RCC 7860 (cell line): ENCODE data around the gene NAGLU.

Experiments used
- DNase-seq: peaks from one replicate; pipeline ENCODE4 v3.0.0-alpha.2; 2015; ENCODE audit warnings: low spot score
- FAIRE-seq: peaks from 2 replicates; lab custom pipeline; 2012; peaks lifted over from hg19 to GRCh38; lab: Jason Lieb, UNC

NAGLU gene

DNA sequence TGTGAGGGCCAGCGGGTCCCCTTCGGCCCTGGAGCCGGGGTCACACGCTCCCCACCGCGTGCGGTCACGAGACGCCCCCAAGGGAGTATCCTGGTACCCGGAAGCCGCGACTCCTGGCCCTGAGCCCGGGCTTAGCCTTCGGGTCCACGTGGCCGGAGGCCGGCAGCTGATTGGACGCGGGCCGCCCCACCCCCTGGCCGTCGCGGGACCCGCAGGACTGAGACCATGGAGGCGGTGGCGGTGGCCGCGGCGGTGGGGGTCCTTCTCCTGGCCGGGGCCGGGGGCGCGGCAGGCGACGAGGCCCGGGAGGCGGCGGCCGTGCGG, at the start of gene NAGLU:
NAGLU (plus strand) TSS at position 194 of the 324 bp plus-strand sequence; CDS start at position 226, 32 bp downstream.
- FAIRE-seq (no peak), DNase-seq (peak; percentile 71)

DNA sequence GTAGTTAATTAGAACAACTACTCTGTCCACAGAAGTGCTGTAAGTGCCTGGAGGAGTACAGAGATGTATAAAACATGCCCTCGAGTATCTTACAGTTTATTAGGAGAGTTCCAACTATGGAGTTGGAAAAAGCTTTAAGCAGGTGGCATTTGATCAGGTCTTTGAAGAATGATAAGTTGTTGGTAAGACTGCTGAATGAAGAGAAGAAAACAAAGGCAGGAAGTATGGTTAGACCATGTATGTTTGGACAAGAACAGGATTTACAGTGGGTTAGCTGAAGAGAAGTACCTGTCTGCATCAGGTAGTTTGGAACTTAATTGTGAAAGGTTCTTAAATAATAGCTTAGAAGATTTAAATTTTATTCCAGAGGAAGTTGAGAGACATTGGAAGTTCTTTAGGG, 48.0 kb upstream of the NAGLU start:
- DNase-seq: no peak
- FAIRE-seq: no peak

- FAIRE-seq (no peak), DNase-seq (no peak)
These were observed 42.7 kb upstream of the NAGLU start for GRCh38 chr17:42493319-42493718.

DNA sequence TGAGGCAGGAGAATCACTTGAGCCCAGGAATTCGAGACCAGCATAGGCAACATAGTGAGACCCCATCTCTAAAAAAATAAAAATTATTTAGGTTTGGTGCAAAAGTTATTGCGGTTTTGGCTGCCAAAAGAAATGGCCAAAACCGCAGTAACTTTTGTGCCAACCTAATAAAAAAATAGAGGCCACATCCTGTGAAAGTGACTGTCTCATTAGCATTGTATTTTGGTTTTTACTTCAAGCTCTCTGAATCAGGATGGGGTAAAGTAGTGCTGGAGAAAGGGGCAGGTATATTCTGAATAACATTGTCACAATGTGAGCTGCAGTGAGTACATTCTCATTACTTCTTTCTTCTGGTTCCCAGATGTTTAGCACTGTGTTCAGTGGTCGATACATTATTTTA, 41.4 kb upstream of the NAGLU start:
- no peak for DNase-seq
- FAIRE-seq: no peak

GRCh38 chr17:42498828-42499227, 37.2 kb upstream of the NAGLU start:
- no peak for FAIRE-seq
- DNase-seq: no peak

GRCh38 chr17:42502091-42502490, 34.0 kb upstream of the NAGLU start:
- FAIRE-seq (no peak), DNase-seq (no peak)

DNA sequence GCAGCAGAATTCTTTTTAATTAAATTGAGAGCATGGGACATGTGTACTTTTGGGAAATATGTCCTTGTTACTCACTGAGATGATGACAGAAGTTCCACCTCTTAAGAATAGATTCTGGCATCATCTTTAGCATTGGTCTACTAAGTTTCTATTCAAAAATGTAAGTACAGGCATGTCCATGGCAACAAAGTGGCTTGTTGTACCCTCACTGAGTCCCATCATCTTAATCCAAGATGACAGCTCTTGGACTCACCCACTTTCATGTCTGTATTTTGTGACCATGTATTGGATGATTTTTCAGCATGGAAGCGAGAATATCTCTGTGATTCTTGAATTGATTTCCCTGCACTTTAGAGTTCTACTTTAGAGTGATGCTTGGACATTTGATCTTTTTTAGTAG, 33.1 kb upstream of the NAGLU start:
- DNase-seq: no peak
- no peak for FAIRE-seq

DNA sequence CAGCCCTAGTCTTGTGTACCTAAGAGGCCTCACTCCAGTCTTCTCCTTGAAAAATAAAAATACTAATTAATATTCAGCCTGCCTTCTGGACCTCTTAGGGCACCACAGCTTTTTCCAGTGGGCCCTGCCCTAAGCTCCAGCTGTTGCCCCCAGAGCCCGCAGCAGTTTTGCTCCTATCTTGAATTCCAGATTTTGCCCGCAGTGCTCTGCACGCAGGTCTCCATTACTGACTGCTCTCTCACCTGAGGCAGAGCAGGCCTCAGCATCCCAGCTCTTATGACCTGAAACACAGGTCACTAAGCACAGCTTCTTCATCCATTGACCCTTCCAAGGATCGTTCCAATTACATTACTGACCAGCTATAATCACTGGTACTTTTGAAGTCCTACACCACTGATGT, 28.4 kb upstream of the NAGLU start:
- DNase-seq (no peak), FAIRE-seq (no peak)

- no peak for FAIRE-seq
- no peak for DNase-seq
These were observed 27.4 kb upstream of the NAGLU start for GRCh38 chr17:42508426-42509165.

- FAIRE-seq (no peak), DNase-seq (no peak)
These were observed 26.6 kb upstream of the NAGLU start for GRCh38 chr17:42509409-42509808.

DNA sequence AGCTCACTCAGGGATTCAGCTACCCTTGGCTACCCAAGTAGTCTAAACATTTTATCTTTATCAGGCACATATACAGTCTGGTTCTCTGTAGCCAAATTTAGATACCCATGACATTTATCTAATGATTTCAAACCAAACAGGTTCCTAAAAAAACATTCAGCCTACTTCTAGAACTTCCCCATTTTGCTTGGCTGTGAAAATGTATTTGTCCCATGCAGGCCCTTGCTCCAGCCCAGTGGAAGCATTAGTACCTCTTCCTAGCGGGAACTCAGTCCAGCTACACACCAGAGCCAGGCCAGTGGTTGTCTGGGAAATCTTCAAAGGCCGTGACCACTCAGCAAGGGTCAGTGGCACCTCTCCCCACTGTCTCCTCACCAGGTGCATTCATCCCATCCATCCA, 26.2 kb upstream of the NAGLU start:
- no peak for FAIRE-seq
- no peak for DNase-seq

- DNase-seq (no peak), FAIRE-seq (no peak)
These were observed 23.8 kb upstream of the NAGLU start for GRCh38 chr17:42512246-42512645.

DNA sequence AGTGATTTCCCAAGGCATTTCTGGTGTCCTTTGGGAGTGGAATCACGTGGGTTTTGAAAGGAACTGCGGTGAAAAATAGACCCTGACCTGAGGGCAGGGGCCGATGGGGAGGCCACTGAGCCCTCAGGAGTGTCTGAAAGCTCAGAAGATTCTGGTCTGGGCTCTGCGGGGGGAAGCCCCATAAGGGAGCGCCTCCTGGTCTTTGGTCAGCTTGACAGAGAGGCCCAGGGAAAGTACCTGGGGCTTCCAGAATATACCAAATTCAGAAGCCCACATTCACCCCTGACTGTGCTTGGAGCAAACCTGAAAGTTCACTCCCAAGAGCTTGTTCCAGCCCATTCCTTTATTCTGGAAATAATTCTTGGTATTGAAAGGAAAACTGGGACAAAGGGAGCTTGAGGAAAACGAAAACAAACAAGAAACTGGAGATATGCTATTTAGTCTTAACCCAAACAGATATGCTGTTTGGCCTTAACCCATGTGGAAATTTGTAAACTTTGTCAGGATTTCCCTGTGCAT, 23.2 kb upstream of the NAGLU start:
- DNase-seq (no peak), FAIRE-seq (no peak)

DNA sequence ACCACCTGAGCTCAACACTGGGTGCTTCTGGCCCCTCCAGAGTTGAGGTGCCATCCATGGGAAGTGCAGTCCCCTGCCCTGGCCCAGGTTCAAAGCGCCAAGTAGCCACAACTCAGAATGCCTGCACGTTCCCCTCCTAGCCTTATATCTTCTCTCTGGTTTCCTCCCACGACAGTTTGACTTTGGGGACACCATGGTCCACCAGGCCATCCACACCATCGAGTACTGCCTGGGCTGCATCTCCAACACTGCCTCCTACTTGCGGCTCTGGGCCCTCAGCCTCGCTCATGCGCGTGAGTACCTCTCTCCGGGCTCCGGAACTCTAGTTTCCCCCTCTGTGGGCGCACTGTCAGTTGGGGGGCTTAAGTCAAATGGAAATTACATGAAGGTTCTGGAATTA, 22.4 kb upstream of the NAGLU start:
- FAIRE-seq (no peak), DNase-seq (no peak)

GRCh38 chr17:42514279-42514678, 21.8 kb upstream of the NAGLU start:
- DNase-seq (no peak), FAIRE-seq (no peak)

DNA sequence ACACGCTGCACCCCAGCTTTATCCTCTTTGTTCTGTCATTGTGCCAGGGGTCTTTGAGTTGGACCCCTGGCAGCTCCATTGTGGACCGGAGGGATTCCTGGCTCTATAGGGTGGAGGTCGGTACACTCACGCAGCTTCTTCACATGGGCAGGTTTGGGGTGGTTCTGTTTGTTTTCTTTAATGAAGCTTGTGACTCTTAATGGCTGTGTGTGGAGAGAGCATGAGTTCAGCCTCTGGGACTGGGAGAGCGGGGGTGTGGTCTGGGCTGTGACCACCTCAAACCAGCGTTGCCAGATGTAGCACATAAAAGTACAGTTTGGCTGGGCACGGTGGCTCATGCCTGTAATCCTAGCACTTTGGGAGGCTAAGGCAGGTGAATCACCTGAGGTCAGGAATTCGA, 21.2 kb upstream of the NAGLU start:
- no peak for DNase-seq
- no peak for FAIRE-seq

DNA sequence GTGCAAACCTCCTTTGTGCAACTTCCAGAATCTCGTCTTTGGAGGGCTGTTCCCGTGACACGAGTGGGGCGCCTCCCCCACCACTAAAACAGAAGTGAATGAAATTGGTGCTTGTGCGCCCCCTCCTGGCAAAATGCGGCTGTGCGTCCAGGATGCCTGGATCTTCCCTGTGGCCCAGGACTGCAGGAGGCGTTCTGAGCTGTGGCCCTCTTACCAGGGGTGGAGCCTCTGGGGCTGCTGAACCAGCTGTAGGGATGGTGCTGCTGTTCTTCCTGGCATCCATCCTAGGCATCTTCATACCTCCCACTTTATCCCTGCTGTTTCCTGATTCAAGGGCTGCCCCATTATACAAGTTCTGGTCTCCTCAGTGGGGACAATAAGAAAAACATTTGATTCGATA, 18.5 kb upstream of the NAGLU start:
- FAIRE-seq (peak; percentile 73), DNase-seq (peak; percentile 87)

GRCh38 chr17:42518046-42518754, 17.8 kb upstream of the NAGLU start:
- FAIRE-seq: peak; percentile 80

DNA sequence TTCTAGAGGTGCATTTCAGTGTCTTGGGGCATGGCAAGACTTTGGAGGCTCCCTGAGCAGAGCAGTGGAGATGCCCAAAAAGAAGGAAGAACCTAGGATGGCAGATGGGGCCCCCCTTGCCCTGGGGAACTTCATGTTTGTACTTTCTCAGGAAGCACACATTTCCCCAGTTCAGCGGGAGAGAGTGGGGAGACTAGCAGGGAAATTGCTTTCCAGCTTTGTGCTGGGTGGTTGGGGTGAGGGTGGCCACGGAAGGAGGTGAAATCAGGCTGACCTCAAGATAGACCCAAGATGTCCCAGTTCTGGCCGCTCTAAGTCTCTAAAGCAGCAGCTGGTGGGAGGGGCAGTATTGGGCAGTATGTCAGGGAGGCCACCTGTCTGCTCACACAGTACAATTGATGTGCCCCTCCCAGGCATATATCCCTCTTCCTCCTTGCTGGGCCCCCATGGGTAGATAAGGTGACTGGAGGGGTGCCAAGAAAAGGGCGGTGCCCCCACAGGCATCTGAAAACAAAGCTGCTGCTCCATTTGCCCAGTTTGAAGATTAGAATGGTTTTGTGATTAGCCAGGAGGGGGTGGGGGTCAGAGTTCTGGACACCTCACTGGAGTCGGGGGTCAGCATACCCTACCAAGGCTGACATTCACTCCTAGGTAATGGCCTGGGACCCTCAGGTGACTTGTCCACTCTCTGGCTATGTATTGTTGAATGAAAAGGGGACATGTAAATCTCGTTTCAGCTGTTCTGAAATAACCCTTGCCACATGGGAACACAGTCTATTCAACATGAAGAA, 17.1 kb upstream of the NAGLU start:
- DNase-seq (peak; percentile 41), FAIRE-seq (no peak)

More at GRCh38 chr17:42518046-42518754, 17.8 kb upstream of the NAGLU start:
- DNase-seq: peak; percentile 94

DNA sequence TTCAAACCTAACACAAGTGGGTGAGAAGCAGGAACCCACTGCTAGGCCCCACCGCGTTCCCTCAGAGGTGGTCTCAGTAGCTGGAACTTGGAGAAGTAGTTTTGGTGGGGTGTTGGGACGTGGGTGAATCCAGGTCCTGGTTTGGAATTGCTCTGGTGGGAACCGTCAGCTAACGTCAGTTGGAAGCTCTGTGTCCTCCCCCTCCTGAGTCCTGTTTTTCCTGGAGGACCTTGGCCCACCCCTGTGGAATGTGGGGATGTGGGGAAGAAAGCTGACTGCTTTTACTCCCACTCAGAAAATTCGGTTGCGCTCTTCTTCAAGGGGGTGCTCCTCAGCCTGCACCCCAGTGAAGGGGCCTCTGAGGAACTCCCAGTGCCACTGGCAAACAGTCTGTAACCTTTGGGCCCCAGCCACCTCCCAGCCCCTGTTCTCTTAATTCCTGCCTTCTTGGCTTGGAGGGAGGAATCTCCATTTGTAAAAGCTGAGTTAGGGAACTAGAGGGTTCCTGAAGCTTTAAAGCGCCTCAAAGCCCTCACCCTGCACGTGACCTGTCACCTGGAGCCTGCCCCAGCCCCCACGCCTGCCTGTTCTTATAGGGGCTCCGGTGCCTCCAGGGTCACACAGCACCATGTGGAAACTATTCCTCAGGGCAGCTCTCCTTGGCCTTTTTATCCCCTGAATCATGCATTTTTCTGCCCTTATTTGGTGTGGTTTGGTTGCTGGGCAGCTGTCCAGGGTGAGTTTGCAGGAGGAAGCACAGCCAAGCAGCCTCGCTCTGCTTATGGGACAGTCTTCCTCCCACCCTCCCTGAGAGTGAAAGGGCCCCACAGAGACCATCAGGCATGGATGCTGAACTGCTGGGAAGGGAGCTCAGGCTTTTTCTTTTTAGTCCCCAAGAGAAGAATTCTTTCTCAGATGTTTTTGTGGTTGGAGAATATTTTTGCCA, 16.2 kb upstream of the NAGLU start:
- DNase-seq (peak; percentile 98), FAIRE-seq (peak; percentile 87)
